T-helper 17 cell (primary cell): ENCODE data around the gene ADCY1. TPM values are rescaled to one million over a fixed set of nuclear protein-coding genes. Genes with fewer than 3 reads are reported as not detected.

Experiments used
- ATAC-seq: fragments of 150-1000 bp; cut with Tn5 transposase; 2 replicates; pipeline ENCODE4 v1.10.0; 2021; ENCODE audit warnings: mild to moderate bottlenecking, moderate library complexity
- DNase-seq, 3 donors: peaks; one replicate each; pipeline versions ENCODE4 v3.0.0 to v3.0.0-alpha.2; 2020 to 2021
- H3K9me3 ChIP-seq: one replicate; pipeline ENCODE4 v1.7.0; 2013; ENCODE audit warnings: low read length, mild to moderate bottlenecking; ENCODE audit not compliant: control insufficient read depth, poor library complexity, severe bottlenecking
- H3K27ac Mint-ChIP-seq: one replicate; pipeline ENCODE4 v1.8.0; 2022; ENCODE audit warnings: mild to moderate bottlenecking, moderate library complexity, mixed read lengths
- H3K27me3 Mint-ChIP-seq: one replicate; pipeline ENCODE4 v1.8.0; 2022; ENCODE audit warnings: mixed read lengths
- H3K36me3 Mint-ChIP-seq: one replicate; pipeline ENCODE4 v1.8.0; 2022; ENCODE audit warnings: low read depth, mixed read lengths
- H3K4me1 Mint-ChIP-seq: one replicate; pipeline ENCODE4 v1.8.0; 2022; ENCODE audit warnings: mild to moderate bottlenecking, mixed read lengths
- H3K4me3 Mint-ChIP-seq: one replicate; pipeline ENCODE4 v1.8.0; 2022; ENCODE audit warnings: mild to moderate bottlenecking, moderate library complexity, mixed read lengths
- total RNA-seq, 4 donors: library from RNA in 2 of 4; stranded (reverse) in 2 of 4; gene quantifications; one replicate each; pipeline ENCODE4 v1.2.3 and lab custom pipeline; 2022 to 2026

The ADCY1 gene
- total RNA-seq, 2 donors from 2014 or later, result not detected

DNA sequence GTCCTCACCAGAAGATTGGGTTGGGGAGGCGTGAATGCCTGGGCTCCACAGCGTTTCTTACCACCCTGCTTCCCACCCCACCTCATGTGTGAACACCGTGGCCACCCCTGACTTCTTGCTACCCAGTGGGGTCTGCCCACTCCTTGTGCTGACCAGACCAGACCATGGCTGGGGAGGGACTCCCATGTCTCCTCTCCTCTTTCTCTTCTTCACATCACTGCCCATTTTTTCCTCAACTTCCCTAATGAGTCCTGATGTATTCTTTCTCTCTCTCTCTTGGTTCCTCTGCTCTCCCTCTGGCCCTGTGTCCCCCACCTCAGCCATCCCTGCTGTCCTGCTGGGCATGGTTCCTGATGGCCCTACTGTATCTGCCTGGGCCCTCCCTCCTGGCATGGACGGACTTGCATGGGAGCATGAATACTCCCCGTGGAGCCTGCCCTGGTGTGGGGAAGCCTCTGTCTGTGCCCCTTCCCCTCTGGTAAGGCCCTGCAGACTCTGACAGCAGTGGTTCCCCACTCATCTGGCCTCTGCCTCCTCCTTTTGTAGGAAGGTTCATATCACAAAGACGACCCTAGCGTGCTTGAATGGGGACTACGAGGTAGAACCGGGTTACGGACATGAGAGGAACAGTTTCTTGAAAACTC, 85.5 kb downstream of the ADCY1 start:
- H3K9me3 ChIP-seq, result no peaks in the 10 kb centered on the region
- Mint-ChIP-seq H3K4me3 (no peak overlapping the region), H3K36me3 (no peaks in the 10 kb centered on the region), H3K27me3 (peaks cover 9% of the 10 kb centered on the region), H3K27ac (no peak overlapping the region), H3K4me1 (no peaks in the 10 kb centered on the region)
- DNase-seq (no peak), ATAC-seq (no peak)

DNA sequence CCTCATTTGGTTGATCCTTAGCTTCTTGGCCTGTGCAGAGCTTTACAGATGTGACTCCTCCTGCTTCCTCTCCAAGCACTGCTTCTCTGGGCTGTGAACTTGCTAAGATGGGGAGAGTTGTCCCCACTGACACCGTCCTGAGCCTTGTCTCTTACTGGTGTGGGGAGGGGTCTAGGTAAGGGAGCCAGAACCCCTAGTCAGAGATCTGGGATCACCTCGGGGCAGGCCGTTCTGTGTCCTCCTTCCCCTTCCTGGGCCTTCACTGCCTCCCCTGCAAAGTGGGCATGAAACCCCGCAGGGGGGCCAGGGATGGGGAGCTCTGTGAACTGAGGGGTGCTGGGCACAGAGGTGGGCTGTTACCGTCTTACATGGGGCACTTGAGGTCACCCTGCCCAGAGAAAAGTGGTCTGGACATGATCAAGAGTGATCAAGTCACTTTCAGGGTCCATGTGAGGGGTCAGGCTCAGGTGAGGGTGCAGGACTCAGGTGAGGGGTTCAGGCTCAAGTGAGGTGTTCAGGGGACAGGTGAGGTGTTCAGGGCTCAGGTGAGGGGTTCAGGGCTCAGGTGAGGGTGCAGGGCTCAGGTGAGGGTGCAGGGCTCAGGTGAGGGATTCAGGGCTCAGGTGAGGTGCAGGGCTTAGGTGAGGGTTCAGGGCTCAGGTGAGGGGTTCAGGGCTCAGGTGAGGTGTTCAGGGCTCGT, 86.2 kb downstream of the ADCY1 start:
- Mint-ChIP-seq H3K27me3 (peaks cover 9% of the 10 kb centered on the region), H3K27ac (no peak overlapping the region), H3K4me3 (no peak overlapping the region), H3K36me3 (no peaks in the 10 kb centered on the region), H3K4me1 (no peaks in the 10 kb centered on the region)
- DNase-seq, result no peak
- no peaks in the 10 kb centered on the region for H3K9me3 ChIP-seq
- ATAC-seq, result no peak

DNA sequence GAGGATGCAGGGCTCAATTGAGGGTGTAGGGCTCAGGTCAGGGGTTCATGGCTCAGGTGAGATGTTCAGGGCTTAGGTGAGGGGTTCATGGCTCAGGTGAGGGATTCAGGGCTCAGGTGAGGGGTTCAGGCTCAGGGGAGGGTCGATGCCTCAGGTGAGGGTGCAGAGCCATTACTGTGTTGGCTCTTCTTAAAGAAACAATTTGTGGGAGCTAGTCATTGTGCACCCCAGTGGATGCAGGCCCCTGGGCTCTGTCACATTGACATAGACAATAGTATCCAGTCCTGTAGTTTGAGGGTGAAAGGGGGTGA, 86.7 kb downstream of the ADCY1 start:
- no peaks in the 10 kb centered on the region for H3K36me3 Mint-ChIP-seq
- H3K4me1 Mint-ChIP-seq, result no peaks in the 10 kb centered on the region
- DNase-seq, result no peak
- ATAC-seq, result no peak
- H3K27ac Mint-ChIP-seq, result no peak overlapping the region
- H3K9me3 ChIP-seq, result no peaks in the 10 kb centered on the region
- H3K4me3 Mint-ChIP-seq, result no peak overlapping the region
- peaks cover 9% of the 10 kb centered on the region for H3K27me3 Mint-ChIP-seq

DNA sequence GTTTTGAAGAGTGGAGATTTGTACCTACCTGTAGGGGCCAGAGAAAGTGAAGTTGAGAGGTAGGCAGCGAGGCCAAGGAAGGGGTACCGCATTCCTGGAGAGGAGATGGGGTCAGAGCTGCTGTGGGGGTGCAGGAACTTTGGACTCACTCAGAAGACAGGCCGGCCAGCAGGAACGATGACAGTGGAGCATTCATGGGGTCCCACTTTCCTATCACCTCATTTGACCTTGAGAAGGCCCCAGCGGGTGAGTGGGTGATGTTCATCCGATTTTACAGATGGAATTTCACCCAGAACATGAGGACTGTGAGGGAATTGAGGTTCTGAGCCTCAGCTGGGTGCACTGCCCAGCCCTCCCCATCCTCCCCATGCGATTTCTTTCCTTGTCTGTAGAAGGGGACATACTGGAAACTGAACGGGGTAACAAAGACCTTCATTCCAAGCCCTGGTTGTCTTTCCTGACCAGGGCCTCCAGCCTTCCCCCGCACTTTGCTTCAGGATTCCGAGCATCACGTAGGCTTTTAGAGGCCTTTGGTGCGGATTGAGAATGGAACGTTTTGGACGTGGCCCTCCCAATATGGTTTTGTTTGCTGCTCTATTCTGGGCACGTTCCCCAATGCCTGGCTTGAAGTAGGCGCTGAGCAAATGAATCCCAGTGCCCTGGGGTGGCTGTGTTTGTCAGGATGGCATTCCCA, 87.3 kb downstream of the ADCY1 start:
- H3K27ac Mint-ChIP-seq, result no peak overlapping the region
- ATAC-seq (no peak), DNase-seq (no peak)
- H3K27me3 Mint-ChIP-seq, result peaks cover 9% of the 10 kb centered on the region
- no peaks in the 10 kb centered on the region for H3K4me1 Mint-ChIP-seq
- no peaks in the 10 kb centered on the region for H3K9me3 ChIP-seq
- no peak overlapping the region for H3K4me3 Mint-ChIP-seq
- H3K36me3 Mint-ChIP-seq, result no peaks in the 10 kb centered on the region

DNA sequence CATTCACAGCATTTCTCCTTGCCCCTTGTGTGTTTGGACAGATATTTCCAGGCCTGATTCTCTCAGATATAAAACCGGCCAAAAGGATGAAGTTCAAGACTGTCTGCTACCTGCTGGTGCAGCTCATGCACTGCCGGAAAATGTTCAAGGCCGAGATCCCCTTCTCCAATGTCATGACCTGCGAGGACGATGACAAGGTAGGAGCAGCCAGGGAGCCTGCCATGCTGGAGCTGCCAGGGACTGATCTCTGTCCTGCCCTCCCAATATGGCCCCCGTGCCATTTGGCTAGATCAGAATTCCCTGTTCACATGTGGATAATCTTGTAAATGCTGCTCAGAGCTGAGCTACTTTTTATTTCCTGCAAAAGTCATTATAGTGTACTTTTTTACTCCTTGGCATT, 87.8 kb downstream of the ADCY1 start:
- Mint-ChIP-seq H3K4me1 (no peaks in the 10 kb centered on the region), H3K27me3 (peaks cover 9% of the 10 kb centered on the region), H3K4me3 (no peak overlapping the region), H3K27ac (no peak overlapping the region), H3K36me3 (no peaks in the 10 kb centered on the region)
- H3K9me3 ChIP-seq, result no peaks in the 10 kb centered on the region
- DNase-seq (no peak), ATAC-seq (no peak)

DNA sequence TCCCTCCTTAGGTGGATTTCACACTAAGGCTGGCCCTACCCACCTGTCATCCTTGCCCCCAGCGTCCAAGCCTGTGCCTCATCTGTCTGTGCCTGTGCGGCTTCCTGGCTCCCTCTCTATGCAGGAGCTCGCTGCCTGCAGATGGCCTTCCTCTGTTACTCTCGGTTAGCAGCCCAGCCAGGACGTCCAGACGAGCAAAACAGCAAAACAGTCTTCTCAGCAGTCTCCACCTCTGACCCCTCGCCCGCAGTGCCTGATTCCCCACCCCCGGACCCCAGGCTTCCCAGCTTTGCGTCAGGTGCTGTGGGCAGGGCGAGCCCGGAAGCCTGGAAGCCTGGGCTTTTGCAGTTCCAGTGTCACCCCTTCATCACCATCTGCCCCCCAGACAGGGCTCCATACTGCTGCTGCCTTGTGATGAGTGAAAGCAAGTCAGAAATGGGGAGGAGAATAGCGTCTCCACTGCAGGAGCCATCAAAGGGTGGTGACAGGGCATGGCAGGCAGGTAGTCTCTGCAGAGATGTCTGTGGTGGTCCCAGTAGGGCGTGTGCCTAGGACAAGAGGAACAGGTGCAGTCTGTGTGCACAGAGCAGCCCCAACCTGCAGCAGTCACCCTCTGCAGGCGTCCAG, 88.5 kb downstream of the ADCY1 start:
- H3K9me3 ChIP-seq, result no peaks in the 10 kb centered on the region
- ATAC-seq (no peak), DNase-seq (no peak)
- Mint-ChIP-seq H3K27me3 (peaks cover 9% of the 10 kb centered on the region), H3K4me1 (no peaks in the 10 kb centered on the region), H3K4me3 (no peak overlapping the region), H3K36me3 (no peaks in the 10 kb centered on the region), H3K27ac (no peak overlapping the region)

DNA sequence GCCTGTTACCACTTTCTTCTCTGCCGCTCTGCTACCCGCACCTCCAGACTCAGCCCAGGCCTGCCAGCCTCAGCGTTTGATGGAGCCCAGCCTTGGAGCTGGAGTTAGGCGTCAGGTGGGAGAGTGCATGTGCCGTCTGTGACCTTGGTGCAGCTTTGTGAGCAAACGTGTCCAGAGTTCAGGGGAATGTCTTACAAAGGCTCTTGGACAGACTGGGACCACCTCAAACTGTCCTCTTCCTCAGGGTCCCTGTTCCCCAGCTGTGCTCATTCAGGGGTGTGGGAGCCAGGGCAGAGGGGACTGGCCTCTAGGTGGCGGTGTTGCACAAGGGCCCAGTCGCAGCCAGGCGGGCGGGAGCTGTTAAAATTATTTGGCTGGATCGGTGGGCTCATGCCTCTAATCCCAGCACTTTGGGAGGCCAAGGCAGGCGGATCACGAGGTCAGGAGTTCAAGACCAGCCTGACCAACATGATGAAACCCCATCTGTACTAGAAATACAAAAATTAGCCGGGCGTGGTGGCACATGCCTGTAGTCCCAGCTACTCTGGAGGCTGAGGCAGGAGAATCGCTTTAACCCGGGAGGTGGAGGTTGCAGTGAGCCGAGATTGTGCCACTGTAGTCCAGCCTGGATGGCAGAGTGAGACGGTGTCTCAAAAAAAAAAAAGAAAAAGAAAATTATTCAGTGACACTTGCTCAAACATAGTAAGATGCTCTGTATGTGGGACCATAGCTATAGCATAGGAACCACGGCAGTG, 89.2 kb downstream of the ADCY1 start:
- Mint-ChIP-seq H3K27ac (no peak overlapping the region), H3K27me3 (peaks cover 9% of the 10 kb centered on the region), H3K4me3 (no peak overlapping the region), H3K36me3 (no peaks in the 10 kb centered on the region), H3K4me1 (no peaks in the 10 kb centered on the region)
- no peaks in the 10 kb centered on the region for H3K9me3 ChIP-seq
- DNase-seq, result no peak
- ATAC-seq, result no peak

DNA sequence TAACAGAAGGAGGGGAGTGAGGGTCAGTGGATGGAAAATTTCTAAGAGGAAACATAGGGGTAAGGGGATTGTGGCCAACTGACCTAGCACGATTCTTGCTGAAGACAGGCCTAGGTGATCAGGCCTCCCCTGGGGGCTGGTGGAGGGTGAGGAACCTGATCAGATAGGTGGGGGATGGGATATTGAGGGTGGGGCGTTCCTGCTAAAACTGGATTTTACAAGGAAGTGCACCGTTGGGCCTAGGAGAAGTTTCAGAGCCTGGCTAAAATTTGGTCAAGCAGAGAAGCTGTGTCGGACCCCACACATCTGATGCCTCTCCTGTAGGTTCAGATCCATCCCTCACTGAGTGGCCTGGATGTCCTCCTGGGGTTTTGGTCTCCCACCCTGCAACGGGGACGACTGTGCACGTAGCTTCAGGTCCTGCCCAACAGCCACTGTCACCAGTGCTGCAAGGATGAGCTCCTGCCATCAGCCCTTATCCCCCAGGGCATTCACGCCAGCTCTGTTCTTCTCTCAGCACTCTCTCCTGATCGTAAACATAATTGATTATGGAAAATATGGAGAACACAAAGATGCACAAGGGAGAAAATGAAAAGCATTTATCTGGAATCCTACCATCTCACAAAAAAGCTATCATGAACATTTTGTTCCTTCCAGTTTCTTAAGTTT, 89.9 kb downstream of the ADCY1 start:
- Mint-ChIP-seq H3K27me3 (peaks cover 9% of the 10 kb centered on the region), H3K4me1 (no peaks in the 10 kb centered on the region), H3K36me3 (no peaks in the 10 kb centered on the region), H3K27ac (no peak overlapping the region), H3K4me3 (no peak overlapping the region)
- ATAC-seq (no peak), DNase-seq (no peak)
- no peaks in the 10 kb centered on the region for H3K9me3 ChIP-seq

DNA sequence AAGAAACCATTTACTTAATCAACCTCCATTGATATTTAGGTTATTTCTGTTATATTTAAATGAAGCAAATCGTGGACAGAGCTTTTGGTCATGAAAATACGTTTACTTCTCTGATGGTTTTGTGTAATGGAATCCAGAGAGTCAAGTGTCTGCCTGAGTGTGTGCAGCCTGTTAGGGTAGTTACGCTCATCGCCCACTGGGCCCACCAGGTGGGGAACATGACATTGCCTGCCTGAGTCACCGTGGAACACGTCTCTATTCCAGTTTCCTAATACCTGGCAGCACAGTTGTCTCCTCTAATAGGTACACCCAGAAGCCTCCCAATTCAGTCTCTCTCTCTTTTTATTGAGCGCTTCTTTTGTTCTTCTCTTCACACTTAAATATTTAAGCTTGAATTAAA, 91.0 kb downstream of the ADCY1 start:
- Mint-ChIP-seq H3K27ac (no peak overlapping the region), H3K4me1 (no peaks in the 10 kb centered on the region), H3K27me3 (peaks cover 9% of the 10 kb centered on the region), H3K4me3 (no peak overlapping the region), H3K36me3 (no peaks in the 10 kb centered on the region)
- DNase-seq (no peak), ATAC-seq (no peak)
- H3K9me3 ChIP-seq, result no peaks in the 10 kb centered on the region

DNA sequence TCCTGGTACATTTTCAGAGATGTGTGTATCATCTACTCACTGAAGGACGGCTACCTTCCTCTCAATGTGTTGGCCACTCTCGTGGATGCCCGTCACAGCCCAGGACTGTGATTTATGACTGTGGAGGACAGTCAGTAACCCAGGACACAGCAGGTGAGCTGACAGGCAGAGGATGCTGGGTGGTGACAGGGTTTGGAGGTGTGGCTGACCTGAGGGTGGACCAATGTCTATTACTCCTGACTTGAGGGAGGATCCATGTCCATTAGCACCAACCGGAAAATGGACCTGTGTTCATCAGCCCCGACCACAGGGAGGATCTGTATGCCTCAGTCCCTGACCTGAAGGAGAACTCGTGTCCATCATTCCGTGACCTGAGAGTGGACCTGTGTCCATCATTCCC, 96.1 kb downstream of the ADCY1 start:
- Mint-ChIP-seq H3K27ac (no peak overlapping the region), H3K36me3 (no peaks in the 10 kb centered on the region), H3K27me3 (no peaks in the 10 kb centered on the region), H3K4me1 (no peaks in the 10 kb centered on the region), H3K4me3 (no peak overlapping the region)
- ATAC-seq (no peak), DNase-seq (no peak)
- H3K9me3 ChIP-seq, result no peaks in the 10 kb centered on the region

DNA sequence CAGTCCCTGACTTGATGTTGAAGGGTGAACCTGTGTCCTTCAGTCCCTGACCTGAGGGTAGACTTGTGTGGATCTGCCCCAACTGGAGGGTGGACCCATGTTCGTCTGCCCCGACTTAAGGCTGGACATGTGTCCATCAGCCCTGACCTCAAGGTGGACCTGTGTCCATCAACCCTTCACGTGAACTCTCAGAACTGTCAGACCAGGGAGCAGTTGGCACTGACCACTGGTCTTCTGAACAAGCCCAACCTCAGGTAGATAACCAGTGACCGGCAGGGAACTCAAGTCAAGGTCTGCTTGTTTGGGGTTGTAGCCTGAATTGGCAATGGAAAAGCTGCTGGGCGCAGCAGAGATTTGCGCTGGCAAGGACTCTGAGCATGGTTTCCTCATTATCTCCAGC, 96.5 kb downstream of the ADCY1 start:
- H3K27me3 Mint-ChIP-seq, result peaks cover 2% of the 10 kb centered on the region
- H3K36me3 Mint-ChIP-seq, result no peaks in the 10 kb centered on the region
- no peak overlapping the region for H3K27ac Mint-ChIP-seq
- no peak overlapping the region for H3K4me3 Mint-ChIP-seq
- DNase-seq (no peak), ATAC-seq (no peak)
- no peaks in the 10 kb centered on the region for H3K9me3 ChIP-seq
- H3K4me1 Mint-ChIP-seq, result no peaks in the 10 kb centered on the region

DNA sequence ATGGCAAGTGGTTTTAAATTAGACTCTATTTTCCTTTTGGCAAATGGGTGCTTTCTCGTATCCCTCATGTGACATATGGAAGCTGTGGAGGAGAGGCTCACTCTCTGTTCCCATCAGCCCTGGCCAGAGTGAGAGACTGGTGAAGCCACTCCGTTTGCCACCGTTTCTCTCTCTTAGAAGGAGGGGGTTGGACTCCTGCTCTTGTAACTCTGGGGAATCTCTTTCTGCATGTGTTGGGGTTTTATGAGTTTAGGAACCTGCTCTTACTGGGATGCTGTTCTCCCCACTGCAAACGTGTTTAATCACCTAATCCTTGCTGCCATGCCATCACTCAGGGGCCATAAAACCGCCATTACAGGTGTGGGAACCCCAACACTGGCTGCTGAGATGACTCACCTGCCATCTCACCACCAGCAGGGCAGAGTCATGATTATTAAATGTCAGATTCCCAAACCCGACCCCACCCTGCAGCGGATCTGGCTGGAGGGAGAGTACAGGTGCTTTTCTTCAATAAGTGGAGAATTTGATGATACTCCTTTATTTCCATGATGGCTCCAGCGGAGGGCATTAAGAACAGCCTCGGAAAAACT, 103.2 kb downstream of the ADCY1 start:
- Mint-ChIP-seq H3K27me3 (peaks cover 42% of the 10 kb centered on the region), H3K27ac (no peak overlapping the region), H3K36me3 (peaks cover 2% of the 10 kb centered on the region), H3K4me3 (no peak overlapping the region), H3K4me1 (no peaks in the 10 kb centered on the region)
- ATAC-seq (no peak), DNase-seq (no peak)
- H3K9me3 ChIP-seq, result no peaks in the 10 kb centered on the region
